Activated naive CD8-positive, alpha-beta T cell treated with anti-CD3 and anti-CD28 coated beads, Interleukin-2, amount 50 U/mL, for 16 hours (primary cell): ENCODE data around the gene SOWAHA.
"Not testable (repeated sequence)": the region's sequence is repeated elsewhere in the genome, so short reads cannot be mapped to it uniquely, and the experiment has no call there.

Experiments
- DNase-seq: peaks from one replicate; pipeline ENCODE4 v3.0.0-alpha.2; 2020; ENCODE audit warnings: low read depth, low spot score

Gene SOWAHA

GRCh38 chr5:132806804-132807162 is 6.3 kb upstream of the SOWAHA start:
- not testable (repeated sequence) for DNase-seq

DNA sequence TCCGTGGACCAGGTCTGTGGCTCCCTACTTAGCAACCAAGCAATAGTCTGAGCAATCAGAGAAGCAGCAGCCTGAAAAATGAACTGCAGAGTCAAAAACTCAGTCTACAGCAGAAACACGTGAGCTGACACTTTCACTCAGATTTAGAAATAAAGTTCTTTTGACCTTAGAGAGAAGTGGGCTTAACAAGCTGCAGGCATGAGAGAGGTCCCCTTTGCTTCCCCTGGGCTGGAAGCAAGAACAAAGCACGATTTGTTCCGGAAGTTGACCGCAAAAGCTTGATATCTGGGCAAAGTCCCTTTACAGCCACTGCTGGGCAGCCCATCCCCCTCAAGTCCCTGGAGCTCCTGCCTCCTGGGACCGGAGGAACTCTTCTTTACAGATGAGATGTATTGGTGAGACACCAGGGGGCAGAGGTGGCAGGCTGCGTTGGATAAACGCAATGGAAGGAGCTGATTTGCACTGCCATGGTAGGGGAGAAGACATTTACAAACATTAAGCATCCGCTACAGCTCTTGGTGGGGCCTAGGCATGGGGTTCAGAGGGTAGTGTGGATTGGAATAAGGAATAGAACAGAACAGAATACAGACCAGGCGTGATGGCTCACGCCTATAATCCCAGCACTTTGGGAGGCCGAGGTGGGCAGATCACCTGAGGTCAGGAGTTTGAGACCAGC is 5.8 kb upstream of the SOWAHA start:
- DNase-seq, result no peak

- DNase-seq, result no peak
Measured at GRCh38 chr5:132808448-132808847, 4.7 kb upstream of the SOWAHA start.

DNA sequence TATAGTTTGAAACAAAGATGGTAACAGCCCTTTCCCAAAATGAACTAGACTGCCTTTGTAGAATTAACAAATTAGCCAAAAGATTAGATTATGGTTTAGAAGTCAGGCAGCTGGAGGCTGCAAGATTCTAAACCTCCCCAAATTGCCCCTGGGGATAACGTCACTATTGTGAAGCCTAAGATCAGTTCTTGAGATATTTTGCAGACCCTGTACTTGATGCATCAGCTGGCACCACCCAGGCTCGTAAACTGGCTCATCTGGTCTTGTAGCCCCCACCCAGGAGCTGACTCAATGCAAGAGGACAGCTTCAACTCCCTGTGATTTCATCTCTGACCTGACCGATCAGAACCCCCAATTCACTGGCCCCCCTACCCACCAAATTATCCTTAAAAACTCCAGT is 4.2 kb upstream of the SOWAHA start:
- DNase-seq, result no peak

DNA sequence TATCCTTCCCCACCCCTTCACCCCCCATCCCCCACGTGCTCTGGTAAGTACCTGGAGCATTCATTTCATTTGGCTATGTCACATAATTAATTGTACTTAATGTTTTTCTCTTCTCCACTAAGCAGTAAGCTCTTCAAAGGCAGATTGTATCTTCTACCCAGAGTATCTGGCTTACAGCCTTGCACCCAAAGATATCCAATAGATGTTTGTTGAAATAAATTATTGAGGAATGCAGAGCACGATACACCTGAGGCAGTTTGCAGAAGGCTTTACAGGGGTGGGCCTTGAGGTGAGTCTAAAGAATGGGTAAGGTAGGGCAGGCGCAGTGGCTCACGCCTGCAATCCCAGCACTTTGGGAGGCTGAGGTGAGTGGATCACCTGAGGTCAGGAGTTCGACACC is 2.5 kb upstream of the SOWAHA start:
- DNase-seq, result no peak

- no peak for DNase-seq
Measured at GRCh38 chr5:132812123-132812765, 858 bp upstream of the SOWAHA start.

- no peak for DNase-seq
Measured at GRCh38 chr5:132813599-132814502, 749 bp downstream of the SOWAHA start.

GRCh38 chr5:132814503-132815294 is 1.6 kb downstream of the SOWAHA start:
- no peak for DNase-seq

DNA sequence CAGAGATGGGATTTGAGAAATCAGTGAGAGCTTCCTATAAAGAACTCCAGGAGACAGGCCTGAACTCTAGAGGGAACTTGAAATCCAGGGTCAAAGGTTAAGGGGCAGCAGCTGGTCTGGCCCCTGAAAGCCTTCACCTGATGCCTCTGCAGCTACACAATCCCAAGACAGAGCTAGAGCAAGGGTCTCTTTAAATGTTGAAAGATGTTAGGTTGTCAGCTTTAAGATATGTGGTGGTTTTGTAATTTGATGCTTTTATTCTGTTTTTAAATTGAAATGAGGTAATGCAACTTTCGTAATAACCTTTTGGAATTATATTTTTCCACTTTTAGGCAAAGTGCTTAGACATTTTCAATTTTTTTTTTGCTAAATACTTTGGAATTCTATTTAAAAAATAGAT is 2.4 kb downstream of the SOWAHA start:
- DNase-seq, result no peak

DNA sequence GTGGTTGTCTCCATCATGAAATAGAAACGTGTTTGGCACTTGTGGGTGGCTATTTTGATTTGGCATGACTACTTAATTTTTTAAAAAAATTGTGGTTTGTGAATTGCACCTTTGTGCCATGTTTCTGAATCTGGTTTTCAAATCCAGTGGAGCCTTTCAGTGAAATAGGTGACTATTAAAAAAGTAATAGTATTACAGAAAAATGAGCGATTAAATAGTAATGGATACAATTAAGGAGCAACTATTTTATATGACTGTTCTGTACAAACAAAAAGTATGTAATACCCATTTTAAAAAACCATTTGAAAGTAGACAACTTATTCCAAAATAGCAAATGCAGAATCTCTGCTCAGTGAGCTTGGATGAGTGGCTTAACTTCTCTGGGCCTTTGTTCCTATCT is 3.0 kb downstream of the SOWAHA start:
- DNase-seq, result no peak

DNA sequence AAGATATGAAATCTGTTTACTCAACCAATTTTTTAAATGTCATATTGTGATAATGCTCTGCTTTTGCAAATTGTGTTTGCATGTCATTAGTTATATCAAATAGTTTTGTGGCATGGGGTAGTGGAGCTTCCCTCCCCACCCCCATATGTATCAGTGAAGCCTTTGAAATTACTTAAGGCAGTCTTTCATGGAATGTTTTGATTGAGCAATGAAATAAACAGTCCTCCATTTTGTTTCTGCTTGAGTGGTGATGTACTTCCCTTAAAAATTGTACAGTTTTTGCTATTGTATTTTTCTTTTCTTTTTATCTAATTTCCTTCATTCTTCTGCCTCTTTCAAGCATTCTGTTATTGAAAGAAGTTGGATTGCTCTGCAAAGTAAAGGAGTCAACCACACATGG is 3.5 kb downstream of the SOWAHA start:
- no peak for DNase-seq

DNA sequence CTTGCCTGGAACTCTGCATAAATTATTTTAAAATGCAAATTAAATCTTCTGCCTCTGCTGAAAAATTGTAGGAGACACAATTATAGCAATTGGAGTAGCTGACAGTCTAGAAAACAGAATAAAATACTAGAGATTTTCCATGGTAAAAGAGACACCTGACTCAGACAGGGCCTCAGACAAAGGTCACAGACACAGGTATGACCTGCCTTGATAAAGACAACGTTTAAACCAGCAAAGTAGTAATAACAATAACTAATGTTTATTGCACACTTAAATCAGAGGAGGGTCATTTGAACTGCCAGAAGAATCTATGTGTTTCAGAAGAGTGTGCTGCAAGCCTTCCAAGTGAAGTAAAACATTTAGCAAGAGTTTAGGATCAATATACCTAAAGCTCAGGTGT is 3.9 kb downstream of the SOWAHA start:
- DNase-seq, result no peak

- no peak for DNase-seq
Measured at GRCh38 chr5:132819468-132819867, 6.4 kb downstream of the SOWAHA start.

DNA sequence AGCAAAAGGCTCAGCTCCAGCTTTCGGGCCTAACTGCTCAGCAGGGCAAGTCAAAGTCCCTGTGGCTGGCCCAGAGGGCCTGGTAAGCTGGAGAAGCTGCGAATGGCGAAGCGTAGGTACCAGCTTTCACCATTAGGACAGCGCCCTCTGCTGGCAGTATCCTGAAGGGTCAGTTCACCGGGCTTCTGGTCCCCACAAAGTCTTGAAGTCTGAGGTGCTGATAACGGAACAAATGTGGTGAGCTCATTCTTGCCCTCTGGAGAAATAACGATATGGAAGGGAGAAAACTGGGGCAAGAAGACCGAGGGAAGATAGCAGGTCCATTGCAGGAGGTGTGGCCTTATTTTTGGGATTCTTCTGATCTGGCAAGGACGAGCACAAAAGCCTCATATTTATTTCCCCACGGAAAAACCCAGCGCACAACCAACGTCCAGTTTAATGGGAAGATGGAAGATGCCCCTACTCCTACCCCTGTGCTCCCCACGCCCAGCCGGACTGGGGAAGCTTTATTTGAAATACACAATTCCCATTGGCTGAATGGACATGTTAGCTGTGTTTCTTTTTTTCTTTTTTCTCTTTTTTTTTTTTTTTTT is 7.2 kb downstream of the SOWAHA start:
- peak; percentile 75 for DNase-seq

DNA sequence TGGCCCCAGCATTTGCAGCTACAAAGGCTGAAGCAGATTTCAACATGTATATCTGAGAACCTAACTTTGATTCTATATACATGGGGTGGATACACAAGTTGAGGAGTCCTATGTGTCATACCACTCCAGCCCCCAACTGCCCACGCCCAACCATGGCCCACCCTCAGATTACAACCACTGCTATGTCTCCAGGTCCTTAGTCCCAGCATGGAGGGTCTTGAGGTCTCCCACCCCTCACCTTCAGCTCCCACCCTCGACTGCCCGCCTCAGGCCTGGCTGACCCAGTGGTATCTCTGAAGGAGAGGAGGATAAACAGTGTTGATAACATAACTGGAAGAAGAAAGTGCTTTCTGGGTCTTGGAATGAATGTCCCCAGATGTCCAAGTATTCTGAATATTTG is 8.2 kb downstream of the SOWAHA start:
- DNase-seq, result no peak

GRCh38 chr5:132821791-132822190 is 8.7 kb downstream of the SOWAHA start:
- no peak for DNase-seq

GRCh38 chr5:132822650-132823480 is 9.8 kb downstream of the SOWAHA start:
- DNase-seq, result no peak

DNA sequence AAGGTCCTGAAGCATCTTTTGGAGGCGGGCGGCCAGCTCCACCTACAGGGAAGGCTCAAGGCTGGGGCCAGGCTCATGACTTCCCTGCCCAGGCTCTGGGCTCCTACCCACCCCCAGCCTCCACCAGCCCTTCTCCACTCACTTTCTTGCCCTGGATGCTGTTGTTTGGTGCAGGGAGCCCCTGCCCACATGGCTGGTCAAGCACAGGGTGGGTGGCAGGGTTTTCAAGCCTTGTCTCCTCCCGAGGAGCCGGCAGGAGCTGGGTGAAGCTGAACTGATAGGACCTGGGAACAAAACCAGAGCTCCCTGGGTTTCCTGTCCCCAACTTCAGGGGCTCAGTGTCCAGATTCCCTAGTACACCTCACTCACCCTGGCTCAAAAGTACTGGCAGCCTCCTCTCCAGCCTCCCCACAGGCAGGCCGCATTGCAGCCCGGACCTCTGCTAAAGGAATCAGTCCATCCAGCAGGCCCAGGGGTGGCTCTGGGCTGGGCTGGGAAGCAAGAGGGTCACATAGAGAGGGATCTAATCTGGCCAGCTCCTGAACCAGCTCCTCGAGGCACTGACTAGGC is 10.5 kb downstream of the SOWAHA start:
- DNase-seq, result no peak

DNA sequence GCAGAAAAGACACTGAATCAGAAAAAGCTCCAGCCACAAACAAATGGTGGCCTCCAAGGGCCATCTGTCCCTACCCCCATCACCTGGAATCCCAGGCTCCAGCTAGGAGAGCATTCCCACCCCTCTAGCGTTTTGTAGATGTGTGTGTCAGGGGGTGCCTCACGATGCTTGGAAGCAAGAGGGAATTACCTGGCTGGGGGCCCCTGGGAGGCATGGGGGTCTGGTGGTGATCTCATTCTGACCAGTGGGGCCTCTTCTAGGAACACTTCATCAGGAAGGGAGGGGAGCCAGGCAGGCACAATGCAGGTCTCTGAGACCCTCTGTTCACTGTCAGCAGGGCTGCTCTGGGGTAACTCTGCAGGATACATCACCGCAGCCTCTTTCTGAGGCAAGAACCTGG is 11.3 kb downstream of the SOWAHA start:
- DNase-seq, result no peak
